Measurements from ENCODE around the gene ZBTB7B.

ZBTB7B gene

DNA sequence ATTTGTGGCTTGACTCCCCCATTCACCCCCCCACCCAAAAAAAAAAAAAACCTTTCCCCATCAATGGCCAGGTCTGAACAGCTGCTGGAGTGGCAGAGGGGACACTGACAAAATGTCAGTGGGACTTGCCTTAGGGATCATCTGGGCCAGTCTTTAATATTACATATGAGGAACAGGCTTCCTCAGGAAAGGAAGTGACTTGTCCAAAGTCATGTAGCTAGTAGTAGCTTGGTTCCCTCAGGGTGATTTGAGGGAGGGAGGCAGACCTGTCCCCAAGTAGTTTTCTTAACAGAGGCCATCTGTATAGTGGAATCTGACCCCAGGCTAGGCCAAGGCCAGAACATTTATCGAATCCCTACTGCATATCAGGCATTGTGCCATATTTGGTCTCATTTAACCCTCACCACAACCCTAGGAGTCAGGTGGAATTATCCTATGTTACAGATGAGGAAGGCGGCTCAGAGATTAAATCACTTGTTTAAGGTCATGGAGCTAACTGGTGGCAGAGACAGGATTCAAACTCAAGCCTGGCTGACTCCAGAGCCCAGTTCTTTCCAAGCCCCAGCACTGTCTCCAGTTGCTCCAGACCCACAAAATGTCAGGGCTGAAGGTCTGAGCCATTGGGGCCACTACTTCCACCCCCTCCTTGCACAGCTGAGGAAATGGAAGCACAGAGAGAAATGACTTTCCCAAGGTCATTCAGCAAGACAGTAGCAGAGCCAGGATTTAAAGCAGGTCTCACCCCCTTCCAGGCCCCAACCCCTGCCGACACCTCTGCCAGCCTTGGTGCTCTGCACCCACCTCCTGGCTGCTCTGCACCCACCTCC lies 10.4 kb downstream of the ZBTB7B start:
- H3K27me3 ChIP-seq: no peaks in the 10 kb centered on the region
- peaks cover 92 to 100% (median 99%) of the 10 kb centered on the region in 10 experiments for H3K4me1 ChIP-seq
- H4K20me1 ChIP-seq: peaks cover 0 to 52% (median 11%) of the 10 kb centered on the region in 11 experiments; a peak in 11 of 22 replicates
- peak overlapping the region in 2 of 10 experiments; percentile 18 to 96; a peak in 3 of 20 replicates for H3K4me3 ChIP-seq
- no peaks in the 10 kb centered on the region for H3K9me3 ChIP-seq (replicated peaks in 1 of 11)
- H3K36me3 ChIP-seq: peaks cover 12 to 48% (median 18%) of the 10 kb centered on the region in 11 experiments; a peak in 17 of 22 replicates
- H3K4me2 ChIP-seq: peak overlapping the region; percentile 95 to 100 (median 98)
- H3K27ac ChIP-seq: peak overlapping the region in 10 of 11 experiments; percentile 3 to 93 (median 69); a peak in 15 of 22 replicates
- TF ChIP-seq Cebpa-rat (IDR thresholded peaks at IDR 0.05): no peak
- peak overlapping the region in 6 of 11 experiments; percentile 13 to 97 (median 30); a peak in 10 of 22 replicates for H3K9ac ChIP-seq

DNA sequence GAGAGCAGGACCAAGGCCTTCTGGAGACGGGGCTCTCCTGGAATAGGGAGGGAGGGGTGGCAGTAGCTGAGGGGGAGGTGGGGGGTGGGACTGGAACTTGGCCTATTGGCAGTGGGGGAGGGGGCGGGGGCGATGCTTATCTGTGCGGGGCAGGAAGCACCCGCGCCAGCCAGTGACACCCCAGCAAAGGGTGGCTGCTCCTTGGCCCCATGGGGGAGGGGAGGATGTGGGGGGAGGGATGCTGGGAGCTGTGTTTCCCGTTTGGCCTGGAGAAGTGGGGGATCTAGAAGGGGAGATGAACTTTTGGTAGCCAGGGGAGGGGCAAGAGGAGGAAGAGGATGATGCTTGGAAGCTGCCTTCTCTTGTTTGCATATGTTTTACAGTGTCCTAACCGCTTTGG lies 11.0 kb downstream of the ZBTB7B start:
- H4K20me1 ChIP-seq: peaks cover 0 to 55% (median 9%) of the 10 kb centered on the region in 11 experiments; a peak in 11 of 22 replicates
- H3K27ac ChIP-seq: peak overlapping the region in 8 of 11 experiments; percentile 7 to 92 (median 74); a peak in 12 of 22 replicates
- TF ChIP-seq Cebpa-rat (IDR thresholded peaks at IDR 0.05): no peak
- H3K4me2 ChIP-seq: peak overlapping the region; percentile 95 to 100 (median 98)
- H3K4me1 ChIP-seq: peaks cover 96 to 100% (median 99%) of the 10 kb centered on the region in 10 experiments
- peak overlapping the region in 9 of 11 experiments; percentile 4 to 97 (median 33); a peak in 11 of 22 replicates for H3K9ac ChIP-seq
- H3K9me3 ChIP-seq (replicated peaks in 1 of 11): no peaks in the 10 kb centered on the region
- H3K27me3 ChIP-seq: no peaks in the 10 kb centered on the region
- H3K36me3 ChIP-seq: peaks cover 12 to 49% (median 18%) of the 10 kb centered on the region in 11 experiments; a peak in 17 of 22 replicates
- H3K4me3 ChIP-seq: peak overlapping the region in 1 of 10 experiments; percentile 44; a peak in 2 of 20 replicates

DNA sequence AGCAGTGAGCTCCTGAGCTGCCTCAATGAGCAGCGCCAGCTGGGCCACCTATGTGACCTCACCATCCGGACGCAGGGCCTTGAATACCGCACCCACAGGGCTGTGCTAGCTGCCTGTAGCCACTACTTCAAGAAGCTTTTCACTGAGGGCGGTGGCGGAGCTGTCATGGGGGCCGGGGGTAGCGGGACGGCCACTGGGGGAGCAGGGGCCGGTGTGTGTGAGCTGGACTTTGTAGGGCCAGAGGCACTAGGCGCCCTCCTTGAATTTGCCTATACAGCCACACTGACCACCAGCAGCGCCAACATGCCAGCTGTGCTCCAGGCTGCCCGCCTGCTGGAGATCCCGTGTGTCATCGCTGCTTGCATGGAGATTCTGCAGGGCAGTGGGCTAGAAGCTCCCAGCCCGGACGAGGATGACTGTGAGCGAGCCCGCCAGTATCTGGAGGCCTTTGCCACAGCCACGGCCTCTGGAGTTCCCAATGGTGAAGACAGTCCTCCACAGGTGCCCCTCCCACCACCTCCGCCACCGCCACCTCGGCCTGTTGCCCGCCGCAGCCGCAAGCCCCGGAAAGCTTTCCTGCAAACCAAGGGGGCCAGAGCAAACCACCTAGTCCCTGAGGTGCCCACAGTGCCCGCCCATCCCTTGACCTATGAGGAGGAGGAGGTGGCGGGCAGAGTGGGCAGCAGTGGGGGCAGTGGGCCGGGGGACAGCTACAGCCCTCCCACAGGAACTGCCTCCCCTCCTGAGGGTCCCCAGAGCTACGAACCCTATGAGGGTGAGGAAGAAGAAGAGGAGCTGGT lies 12.3 kb downstream of the ZBTB7B start:
- Histone ChIP-seq H3K9ac (peak overlapping the region in 4 of 11 experiments; percentile 32 to 53 (median 46); a peak in 4 of 22 replicates), H3K27me3 (no peaks in the 10 kb centered on the region), H4K20me1 (peaks cover 0 to 68% (median 11%) of the 10 kb centered on the region in 11 experiments; a peak in 11 of 22 replicates), H3K4me3 (no peak overlapping the region), H3K9me3 (replicated peaks in 1 of 11) (no peaks in the 10 kb centered on the region), H3K27ac (peak overlapping the region in 5 of 11 experiments; percentile 20 to 81 (median 77); a peak in 8 of 22 replicates), H3K4me2 (peak overlapping the region; percentile 93 to 100 (median 98); a peak in 21 of 22 replicates), H3K4me1 (peaks cover 92 to 100% (median 98%) of the 10 kb centered on the region in 10 experiments), H3K36me3 (peaks cover 12 to 62% (median 18%) of the 10 kb centered on the region in 11 experiments; a peak in 17 of 22 replicates)
- TF ChIP-seq Cebpa-rat (IDR thresholded peaks at IDR 0.05): no peak

DNA sequence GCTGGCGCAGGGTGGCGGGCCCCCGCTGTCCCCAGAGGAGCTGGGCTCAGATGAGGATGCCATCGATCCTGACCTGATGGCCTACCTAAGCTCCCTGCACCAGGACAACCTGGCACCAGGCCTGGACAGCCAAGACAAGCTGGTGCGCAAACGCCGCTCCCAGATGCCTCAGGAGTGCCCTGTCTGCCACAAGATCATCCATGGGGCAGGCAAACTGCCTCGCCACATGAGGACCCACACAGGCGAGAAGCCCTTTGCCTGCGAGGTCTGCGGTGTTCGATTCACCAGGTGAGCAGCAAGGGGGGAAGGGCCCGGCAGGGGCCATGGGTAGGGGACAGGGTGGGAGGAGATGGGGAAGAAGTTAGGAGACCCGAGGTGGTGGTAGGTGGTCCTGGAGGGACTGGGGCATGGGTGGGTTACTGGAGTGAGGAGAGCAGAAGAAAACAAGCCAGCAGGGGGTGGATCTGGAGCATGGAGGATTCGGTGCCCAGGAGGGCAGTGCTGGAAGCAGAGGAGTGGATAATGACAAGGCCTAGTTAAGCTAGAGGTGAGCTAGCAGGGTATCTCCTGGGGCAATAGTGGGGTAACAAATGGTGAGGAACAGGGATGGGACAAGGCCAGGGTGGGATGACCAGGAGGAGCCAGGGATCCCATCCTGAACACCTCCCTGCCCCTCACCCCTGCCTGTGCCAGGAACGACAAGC lies 13.1 kb downstream of the ZBTB7B start:
- Histone ChIP-seq H3K9me3 (replicated peaks in 1 of 11) (no peaks in the 10 kb centered on the region), H4K20me1 (peaks cover 0 to 70% (median 11%) of the 10 kb centered on the region in 11 experiments; a peak in 11 of 22 replicates), H3K27ac (peak overlapping the region in 6 of 11 experiments; percentile 29 to 81 (median 74); a peak in 12 of 22 replicates), H3K9ac (peak overlapping the region in 7 of 11 experiments; percentile 8 to 77 (median 72); a peak in 8 of 22 replicates), H3K4me1 (peaks cover 84 to 94% (median 91%) of the 10 kb centered on the region in 10 experiments), H3K27me3 (no peaks in the 10 kb centered on the region), H3K4me2 (peak overlapping the region; percentile 93 to 100 (median 98)), H3K4me3 (peak overlapping the region in 2 of 10 experiments; percentile 48 to 62; a peak in 2 of 20 replicates), H3K36me3 (peaks cover 12 to 62% (median 18%) of the 10 kb centered on the region in 11 experiments; a peak in 17 of 22 replicates)
- TF ChIP-seq Cebpa-rat (IDR thresholded peaks at IDR 0.05): no peak

DNA sequence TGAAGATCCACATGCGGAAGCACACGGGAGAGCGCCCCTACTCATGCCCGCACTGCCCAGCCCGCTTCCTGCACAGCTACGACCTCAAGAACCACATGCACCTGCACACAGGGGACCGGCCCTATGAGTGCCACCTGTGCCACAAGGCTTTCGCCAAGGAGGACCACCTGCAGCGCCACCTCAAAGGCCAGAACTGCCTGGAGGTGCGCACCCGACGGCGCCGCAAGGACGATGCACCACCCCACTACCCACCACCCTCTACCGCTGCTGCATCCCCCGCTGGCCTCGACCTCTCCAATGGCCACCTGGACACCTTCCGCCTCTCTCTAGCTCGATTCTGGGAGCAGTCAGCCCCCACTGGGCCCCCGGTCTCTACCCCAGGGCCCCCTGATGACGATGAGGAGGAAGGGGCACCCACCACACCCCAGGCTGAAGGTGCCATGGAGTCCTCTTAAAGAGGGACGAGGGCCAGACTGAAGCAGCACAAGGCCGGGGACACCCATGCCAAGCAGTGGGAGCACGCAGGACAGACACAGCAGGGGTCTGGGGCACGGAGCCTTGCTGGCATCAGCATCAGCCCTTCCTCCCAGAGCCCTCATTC lies 13.7 kb downstream of the ZBTB7B start:
- H3K27ac ChIP-seq: peak overlapping the region; percentile 3 to 81 (median 70); a peak in 20 of 22 replicates
- H3K36me3 ChIP-seq: peaks cover 12 to 56% (median 18%) of the 10 kb centered on the region in 11 experiments; a peak in 17 of 22 replicates
- H3K4me1 ChIP-seq: peaks cover 78 to 87% (median 86%) of the 10 kb centered on the region in 10 experiments
- no peaks in the 10 kb centered on the region for H3K9me3 ChIP-seq (replicated peaks in 1 of 11)
- H3K9ac ChIP-seq: peak overlapping the region; percentile 43 to 77 (median 71); a peak in 16 of 22 replicates
- H4K20me1 ChIP-seq: peaks cover 0 to 70% (median 11%) of the 10 kb centered on the region in 11 experiments; a peak in 11 of 22 replicates
- H3K27me3 ChIP-seq: no peaks in the 10 kb centered on the region
- peak overlapping the region in 5 of 10 experiments; percentile 37 to 62 (median 52); a peak in 5 of 20 replicates for H3K4me3 ChIP-seq
- peak overlapping the region; percentile 93 to 100 (median 98) for H3K4me2 ChIP-seq
- TF ChIP-seq Cebpa-rat (IDR thresholded peaks at IDR 0.05): no peak

DNA sequence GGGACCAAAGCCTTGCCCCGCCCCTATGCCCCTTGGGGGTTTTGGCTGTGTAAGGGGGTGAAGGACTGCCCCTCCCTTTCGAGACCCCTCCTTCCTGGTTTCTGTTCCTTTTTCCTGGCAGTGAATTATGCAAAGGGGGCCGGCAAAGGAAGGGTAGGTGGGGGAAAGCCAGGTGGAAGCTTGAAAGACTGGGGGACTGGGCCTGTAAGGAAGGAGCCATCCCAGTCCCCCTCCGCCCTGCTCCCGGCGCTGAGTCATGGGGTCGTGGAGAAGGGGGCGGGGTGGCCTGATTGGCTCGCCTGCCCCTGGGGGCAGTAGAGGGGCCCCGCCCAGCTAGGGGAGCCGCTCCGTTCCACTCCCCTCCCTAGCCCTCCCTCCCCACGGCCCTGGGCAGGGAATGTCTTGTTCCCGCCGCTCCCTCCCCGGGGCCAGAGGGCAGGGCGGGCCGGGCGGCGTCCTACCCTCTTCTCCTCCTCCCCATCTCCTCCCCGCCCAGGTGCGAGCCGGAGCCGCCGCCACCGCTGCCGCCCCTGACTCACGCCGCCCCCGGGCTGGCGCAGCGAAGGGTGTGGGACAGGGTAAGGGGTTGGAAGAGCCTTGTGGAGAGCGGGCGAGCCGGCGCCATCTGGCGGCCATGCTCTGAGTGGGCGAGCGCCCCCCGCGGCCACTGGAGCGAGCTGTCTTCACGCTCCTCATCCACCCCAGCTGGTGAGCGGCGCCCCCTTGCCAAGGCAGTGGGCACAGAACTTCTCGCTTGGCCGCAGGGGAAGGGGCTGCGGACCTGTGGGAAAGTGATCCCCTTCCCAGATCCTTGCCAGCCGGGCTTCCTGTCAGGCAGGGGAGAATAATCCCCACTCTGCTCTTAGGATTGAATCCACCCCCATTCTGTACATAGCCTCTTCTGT lies 14.7 kb downstream of the ZBTB7B start:
- Histone ChIP-seq H3K9ac (peak overlapping the region; percentile 43 to 77 (median 71)), H3K36me3 (peaks cover 12 to 55% (median 18%) of the 10 kb centered on the region in 11 experiments; a peak in 17 of 22 replicates), H4K20me1 (peaks cover 0 to 71% (median 11%) of the 10 kb centered on the region in 11 experiments; a peak in 11 of 22 replicates), H3K4me1 (peaks cover 70 to 85% (median 78%) of the 10 kb centered on the region in 10 experiments), H3K27ac (peak overlapping the region; percentile 39 to 81 (median 70); a peak in 21 of 22 replicates), H3K4me3 (peak overlapping the region; percentile 37 to 62 (median 48)), H3K4me2 (peak overlapping the region; percentile 93 to 100 (median 98)), H3K9me3 (replicated peaks in 1 of 11) (no peaks in the 10 kb centered on the region), H3K27me3 (no peaks in the 10 kb centered on the region)
- no peak for TF ChIP-seq Cebpa-rat (IDR thresholded peaks at IDR 0.05)
